Endothelial cell of umbilical vein (primary cell): ENCODE results near the gene ZP4. TPM values are rescaled to one million over a fixed set of nuclear protein-coding genes. Genes with fewer than 3 reads are reported as not detected.

Experiments used
- BruUV-seq: library from RNA; stranded (reverse); fragments of 400-500 nt; replicated peaks from 2 replicates; lab custom pipeline; 2021; lab: Mats Ljungman, UMichigan
- CTCF ChIA-PET: fragments of 300-600, 350-600 bp; sonication (Branson Sonifier 250); formaldehyde crosslinking; loops from one replicate; lab custom pipeline; 2021; ENCODE audit warnings: antibody characterized with exemption, inconsistent platforms; lab: Charles Lee
- POLR2A ChIA-PET: fragments of 300-600, 350-600 bp; sonication (Branson Sonifier 250); formaldehyde crosslinking; loops from one replicate; lab custom pipeline; 2021; ENCODE audit warnings: antibody characterized with exemption, inconsistent platforms; lab: Charles Lee
- DNase-seq: peaks from one replicate; pipeline ENCODE4 v3.0.0-alpha.2; 2011; ENCODE audit warnings: low read depth, low spot score
- FAIRE-seq: peaks from 2 replicates; lab custom pipeline; 2011; peaks lifted over from hg19 to GRCh38; lab: Jason Lieb, UNC
- H2AFZ ChIP-seq: 2 replicates; pipeline ENCODE4 v1.6.0; 2012; ENCODE audit warnings: low read depth, low read length, control low read depth, inconsistent platforms
- H3K27ac ChIP-seq: 2 replicates; pipeline ENCODE4 v1.5.1; 2011; ENCODE audit warnings: low read depth, mild to moderate bottlenecking, control low read depth, low read length, moderate library complexity; ENCODE audit not compliant: insufficient read depth
- H3K27me3 ChIP-seq, 2 experiments: 2 replicates each; pipeline versions ENCODE4 v1.6.0 to v1.6.1; 2011; ENCODE audit warnings: low read length in 2 of 2, mixed read lengths in 1 of 2; ENCODE audit not compliant: control insufficient read depth in 2 of 2, insufficient read depth in 2 of 2
- H3K36me3 ChIP-seq, 2 experiments: 2 replicates in 1 of 2; 3 replicates in 1 of 2; pipeline ENCODE4 v1.5.1; 2011; ENCODE audit warnings: low read length in 2 of 2, mild to moderate bottlenecking in 1 of 2, moderate library complexity in 1 of 2; ENCODE audit not compliant: control insufficient read depth in 2 of 2, insufficient read depth in 2 of 2; ENCODE audit errors: extremely low read depth in 1 of 2
- H3K4me1 ChIP-seq: 3 replicates; pipeline ENCODE4 v1.5.1; 2011; ENCODE audit warnings: mild to moderate bottlenecking, low read length; ENCODE audit not compliant: control insufficient read depth, insufficient read depth; ENCODE audit errors: extremely low read depth
- H3K4me2 ChIP-seq: 2 replicates; pipeline ENCODE4 v1.6.1; 2011; ENCODE audit warnings: low read length, control low read depth, mixed read lengths; ENCODE audit not compliant: insufficient read depth
- H3K4me3 ChIP-seq, 3 experiments: fragments of 200-600 bp in 1 of 3; sonication (generic), shearing (Covaris generic) in 1 of 3; replicated peaks in 1 of 3; 2 replicates each; pipeline ENCODE4 v1.5.1; 2011 to 2016; ENCODE audit warnings: control low read depth in 3 of 3, low read length in 3 of 3, mild to moderate bottlenecking in 2 of 3, inconsistent platforms in 1 of 3, low read depth in 1 of 3, moderate library complexity in 1 of 3; ENCODE audit not compliant: insufficient read depth in 1 of 3
- H3K79me2 ChIP-seq: 2 replicates; pipeline ENCODE4 v1.6.0; 2012; ENCODE audit warnings: low read length, inconsistent platforms; ENCODE audit not compliant: control insufficient read depth, insufficient read depth
- H3K9ac ChIP-seq: replicated peaks from 2 replicates; pipeline ENCODE3; 2011; ENCODE audit warnings: low read length, control low read depth; ENCODE audit not compliant: insufficient read depth; ENCODE audit errors: extremely low read depth
- H3K9me1 ChIP-seq: replicated peaks from 3 replicates; pipeline ENCODE4 v1.6.0; 2011; ENCODE audit warnings: mild to moderate bottlenecking, low read length; ENCODE audit not compliant: control insufficient read depth, insufficient read depth; ENCODE audit errors: extremely low read depth
- H3K9me3 ChIP-seq: replicated peaks from 2 replicates; pipeline ENCODE4 v1.5.1; 2012; ENCODE audit warnings: low read length, inconsistent platforms; ENCODE audit not compliant: control insufficient read depth, insufficient read depth
- H4K20me1 ChIP-seq: replicated peaks from 2 replicates; pipeline ENCODE3; 2011; ENCODE audit warnings: mild to moderate bottlenecking, low read length; ENCODE audit not compliant: control insufficient read depth, insufficient read depth; ENCODE audit errors: extremely low read depth
- CTCF ChIP-seq, 2 donors: IDR thresholded peaks; 1 replicate in 1 of 2; 2 replicates in 1 of 2; pipeline ENCODE4 v1.5.1; 2011; ENCODE audit warnings: low read length in 2 of 2, mild to moderate bottlenecking in 2 of 2, moderate library complexity in 2 of 2, control low read depth in 1 of 2, inconsistent platforms in 1 of 2, low read depth in 1 of 2; ENCODE audit not compliant: insufficient read depth in 1 of 2; ENCODE audit errors: extremely low read depth in 1 of 2
- EZH2 ChIP-seq: IDR thresholded peaks from 2 replicates; pipeline ENCODE4 v1.6.1; 2012; ENCODE audit warnings: borderline replicate concordance, low read depth, mild to moderate bottlenecking, moderate library complexity, low read length, inconsistent platforms; ENCODE audit not compliant: severe bottlenecking
- FOS ChIP-seq: IDR thresholded peaks from 2 replicates; pipeline ENCODE4 v1.6.1; 2011; ENCODE audit warnings: mild to moderate bottlenecking, low read length, moderate library complexity, borderline replicate concordance; ENCODE audit not compliant: insufficient read depth
- GATA2 ChIP-seq: IDR thresholded peaks from 2 replicates; pipeline ENCODE4 v1.7.0; 2011; ENCODE audit warnings: low read depth, mild to moderate bottlenecking, moderate library complexity, mixed read lengths, low read length; ENCODE audit not compliant: insufficient read length, insufficient read depth
- JUN ChIP-seq: IDR thresholded peaks from 2 replicates; pipeline ENCODE4 v1.6.1; 2011; ENCODE audit warnings: borderline replicate concordance, low read depth; ENCODE audit not compliant: insufficient read length, insufficient read depth
- MAX ChIP-seq: IDR thresholded peaks from 2 replicates; pipeline ENCODE4 v1.6.1; 2011; ENCODE audit not compliant: insufficient read depth, insufficient read length
- MYC ChIP-seq: IDR thresholded peaks from one replicate; pipeline ENCODE4 v1.6.1; 2011; ENCODE audit warnings: mild to moderate bottlenecking, low read depth, low read length
- POLR2A ChIP-seq: IDR thresholded peaks from 2 replicates; pipeline ENCODE4 v1.6.1; 2012; ENCODE audit warnings: low read depth, mild to moderate bottlenecking, control low read depth, low read length
- dilution Hi-C: fragments of 300-500 bp; cut with MboI; formaldehyde crosslinking; loops from one replicate; pipeline ENCODE4 v1.15.0; 2019; ENCODE audit warnings: low sequenced_read_pairs; ENCODE audit not compliant: extremely low pct_ligation_motif_present
- intact Hi-C: fragments of 100-400 bp; cut with micrococcal nuclease; formaldehyde crosslinking; loops from one replicate; pipeline ENCODE4 v1.10.0; 2022
- polyA plus RNA-seq, 4 experiments: library from polyadenylated mRNA; depleted of rRNA in 3 of 4; stranded (reverse) in 3 of 4; unstranded in 1 of 4; fragments of >200 nt; gene quantifications; 2 replicates each; pipeline versions ENCODE4 v1.2.1 to v1.2.3, GENCODE V29; 2011 to 2012; ENCODE audit warnings: missing spikeins in 1 of 4
- total RNA-seq: library from RNA; stranded (reverse); gene quantifications from 2 replicates; pipeline ENCODE4 v1.2.3, GENCODE V29; 2021

ZP4 gene
- total and polyA plus RNA-seq, 2 donors (not counting 3 experiments of a cell fraction or from before 2014, with no cell fraction given): not detected

GRCh38 chr1:237887542-237887941 is 3.2 kb downstream of the ZP4 start:
- H3K9me3 ChIP-seq: peaks cover 10% of the 10 kb centered on the region
- POLR2A ChIA-PET: no interaction called here
- CTCF ChIA-PET: no interaction called here
- FAIRE-seq (no peak), DNase-seq (no peak)
- dilution Hi-C loops (no loop called here), intact Hi-C loops (no loop called here)
- H2AFZ ChIP-seq: no peak overlapping the region
- H3K79me2 ChIP-seq: no peaks in the 10 kb centered on the region
- BruUV-seq: no TSS peak
- H3K4me3 ChIP-seq: no peak overlapping the region
- no peaks in the 10 kb centered on the region for H3K4me1 ChIP-seq
- no peak overlapping the region for H3K9ac ChIP-seq
- H3K36me3 ChIP-seq: no peaks in the 10 kb centered on the region
- H3K4me2 ChIP-seq: no peak overlapping the region
- H3K9me1 ChIP-seq: no peaks in the 10 kb centered on the region
- no peaks in the 10 kb centered on the region for H3K27me3 ChIP-seq
- H4K20me1 ChIP-seq: no peaks in the 10 kb centered on the region
- no peak for TF ChIP-seq GATA2
- no peak for TF ChIP-seq JUN
- no peak for TF ChIP-seq CTCF (IDR thresholded peaks at IDR 0.05; ENCODE audit: extremely low read depth in 1 of 2, insufficient read depth in 1 of 2, low read depth in 1 of 2, low read length in 2 of 2)
- TF ChIP-seq FOS: no peak
- no peak for TF ChIP-seq MYC
- no peak for TF ChIP-seq EZH2
- TF ChIP-seq MAX: no peak
- TF ChIP-seq POLR2A: no peak
- no peak overlapping the region for H3K27ac ChIP-seq
